Stimulated activated CD8-positive, alpha-beta memory T cell treated with anti-CD3 and anti-CD28 coated beads, Interleukin-15, amount 100 ng/mL, for 48 hours (primary cell): ENCODE measurements around the gene SPATA3.

ENCODE experiments used
- DNase-seq, 2 donors: peaks; one replicate each; pipeline ENCODE4 v3.0.0-alpha.2; 2020; ENCODE audit warnings: low read depth in 2 of 2

SPATA3 gene

GRCh38 chr2:230995821-230996220 is at the start of gene SPATA3:
TSS of gene SPATA3 (plus strand) at chr2:230996121. CDS start at chr2:230996234, 113 bp downstream.
- DNase-seq: no peak

GRCh38 chr2:230946429-230947234 is 49.3 kb upstream of the SPATA3 start:
- no peak for DNase-seq

GRCh38 chr2:230947235-230947576 is 48.7 kb upstream of the SPATA3 start:
- no peak for DNase-seq

- DNase-seq: no peak
Measured at GRCh38 chr2:230947908-230948365, 48.0 kb upstream of the SPATA3 start.

GRCh38 chr2:230949966-230950873 is 45.7 kb upstream of the SPATA3 start:
- no peak for DNase-seq

- DNase-seq: no peak
Measured at GRCh38 chr2:230950874-230951339, 45.0 kb upstream of the SPATA3 start.

- no peak for DNase-seq
Measured at GRCh38 chr2:230951396-230951795, 44.5 kb upstream of the SPATA3 start.

GRCh38 chr2:230952226-230952956 is 43.5 kb upstream of the SPATA3 start:
- DNase-seq: no peak

GRCh38 chr2:230953845-230954244 is 42.1 kb upstream of the SPATA3 start:
- DNase-seq: no peak

GRCh38 chr2:230954746-230955145 is 41.2 kb upstream of the SPATA3 start:
- no peak for DNase-seq

- no peak for DNase-seq
Measured at GRCh38 chr2:230955163-230955737, 40.7 kb upstream of the SPATA3 start.

GRCh38 chr2:230956827-230957755 is 38.8 kb upstream of the SPATA3 start:
- DNase-seq: peak in 1 of 2 donors; percentile 48

GRCh38 chr2:230957756-230958391 is 38.0 kb upstream of the SPATA3 start:
- DNase-seq: no peak

- no peak for DNase-seq
Measured at GRCh38 chr2:230958820-230959756, 36.8 kb upstream of the SPATA3 start.

- no peak for DNase-seq
Measured at GRCh38 chr2:230960026-230960425, 35.9 kb upstream of the SPATA3 start.

- no peak for DNase-seq
Measured at GRCh38 chr2:230961091-230961491, 34.8 kb upstream of the SPATA3 start.

GRCh38 chr2:230964136-230964730 is 31.7 kb upstream of the SPATA3 start:
- no peak for DNase-seq

GRCh38 chr2:230967113-230967512 is 28.8 kb upstream of the SPATA3 start:
- no peak for DNase-seq
